Cortex of kidney (tissue), 1 donor: ENCODE measurements around the gene FIGLA.
"Not testable (repeated sequence)": the region's sequence is repeated elsewhere in the genome, so short reads cannot be mapped to it uniquely, and the experiment has no call there.

ENCODE experiments used
- DNase-seq: peaks from one replicate; lab custom pipeline; 2025; lab: John Stamatoyannopoulos, UW

FIGLA gene

DNA sequence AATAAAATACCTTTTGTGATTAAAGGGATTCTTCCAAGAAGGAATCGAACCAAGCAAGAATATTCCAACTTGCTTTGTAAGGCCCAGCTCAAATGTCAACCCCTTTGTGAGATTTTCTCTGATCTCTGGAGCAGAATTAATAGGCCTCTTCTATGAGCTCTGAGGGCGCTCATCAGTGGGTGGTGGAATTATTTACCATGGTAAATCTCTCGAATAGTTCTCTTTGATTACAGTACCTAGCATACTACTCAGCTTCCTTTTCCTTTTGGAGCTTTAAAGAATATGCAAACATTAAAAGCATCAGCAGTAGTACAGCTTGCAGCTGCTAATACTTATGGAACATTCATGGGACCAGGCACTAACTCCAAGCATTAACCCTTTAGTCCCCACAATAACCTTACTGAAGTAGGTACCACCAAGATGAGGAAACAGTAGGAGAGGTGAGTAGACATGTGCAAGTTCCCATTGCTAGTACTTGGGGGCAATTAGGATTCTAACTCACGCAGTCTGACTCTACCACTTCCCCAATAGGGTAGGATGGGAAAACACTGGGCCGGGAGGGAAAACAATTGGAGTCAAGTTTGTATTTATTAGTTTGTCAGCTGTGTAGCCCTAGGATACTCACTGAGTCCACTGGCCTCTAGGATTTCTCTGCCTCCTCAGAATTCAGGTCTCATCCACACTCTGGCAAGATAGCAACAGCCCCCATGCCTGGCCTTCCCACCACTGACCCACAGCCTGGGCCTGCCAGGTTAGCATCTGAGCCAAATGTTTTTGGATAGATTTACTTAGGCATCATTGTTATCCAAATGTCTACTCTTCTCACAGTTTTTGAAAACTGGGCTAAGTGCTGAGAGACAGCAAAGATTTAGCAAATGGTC, 44.1 kb downstream of the FIGLA start:
- DNase-seq = no peak

DNA sequence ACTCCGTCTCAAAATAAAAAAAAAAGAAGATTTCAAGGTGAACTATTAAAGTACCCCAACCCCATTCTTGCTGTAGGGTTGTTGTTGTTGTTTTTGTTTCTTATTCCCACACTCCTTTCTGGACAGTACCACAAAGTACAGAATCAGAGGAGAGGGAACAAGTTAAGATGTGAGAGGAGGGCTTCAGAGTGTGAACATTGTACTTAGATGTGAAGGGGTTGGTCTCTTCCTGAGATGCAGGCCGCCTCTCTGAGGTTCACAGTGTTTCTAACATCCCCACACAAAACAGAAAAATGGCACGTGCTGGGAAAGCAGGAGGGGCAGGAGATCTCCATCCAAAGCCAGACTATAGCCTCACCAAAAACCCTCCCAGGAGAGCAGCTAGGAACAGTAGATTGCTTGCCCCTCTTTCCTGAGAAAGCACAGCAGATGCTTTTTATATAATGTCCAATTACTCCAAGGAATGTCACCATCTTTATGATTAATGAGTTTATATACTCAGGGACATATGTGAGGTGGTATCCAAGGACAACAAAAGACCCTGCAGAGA, 45.1 kb downstream of the FIGLA start:
- no peak for DNase-seq

- DNase-seq = no peak
Measured at GRCh38 chr2:70744397-70744796, 46.0 kb downstream of the FIGLA start.

- no peak for DNase-seq
Measured at GRCh38 chr2:70743677-70744076, 46.8 kb downstream of the FIGLA start.

GRCh38 chr2:70743068-70743467, 47.4 kb downstream of the FIGLA start:
- no peak for DNase-seq

DNA sequence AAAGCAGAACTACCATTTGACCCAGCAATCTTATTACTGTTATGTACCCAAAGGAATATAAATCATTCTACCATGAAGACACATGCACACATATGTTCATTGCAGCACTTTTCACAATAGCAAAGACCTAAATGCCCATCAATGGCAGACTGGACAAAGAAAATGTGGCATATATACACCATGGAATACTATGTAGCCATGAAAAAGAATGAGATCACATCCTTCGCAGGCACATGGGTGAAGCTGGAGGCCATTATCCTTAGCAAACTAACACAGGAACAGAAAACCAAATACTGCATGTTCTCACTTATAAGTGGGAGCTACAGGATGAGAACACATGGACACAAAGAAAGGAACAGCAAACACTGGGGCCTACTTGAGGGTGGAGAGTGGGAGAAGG, 51.0 kb downstream of the FIGLA start:
- DNase-seq = not testable (repeated sequence)

DNA sequence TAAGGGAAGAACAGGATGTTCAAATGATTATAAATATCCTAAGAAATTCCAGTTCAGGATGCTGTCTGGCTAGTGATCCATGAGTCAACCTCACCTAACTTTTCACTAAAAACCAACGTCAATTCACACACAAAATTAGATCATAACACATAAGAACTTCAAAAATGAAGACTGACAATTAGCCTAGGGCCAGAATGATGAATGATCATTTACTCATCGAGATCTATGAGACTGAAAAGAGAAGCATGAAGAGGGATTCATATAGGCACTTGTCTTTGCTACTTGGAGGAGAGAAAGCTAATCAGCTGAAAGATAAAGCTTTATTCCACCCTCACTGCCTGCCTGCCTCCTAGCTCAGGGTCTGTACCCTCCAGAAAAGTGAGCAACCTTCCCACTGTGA, 52.3 kb downstream of the FIGLA start:
- no peak for DNase-seq

GRCh38 chr2:70735071-70735470, 55.4 kb downstream of the FIGLA start:
- DNase-seq = no peak

DNA sequence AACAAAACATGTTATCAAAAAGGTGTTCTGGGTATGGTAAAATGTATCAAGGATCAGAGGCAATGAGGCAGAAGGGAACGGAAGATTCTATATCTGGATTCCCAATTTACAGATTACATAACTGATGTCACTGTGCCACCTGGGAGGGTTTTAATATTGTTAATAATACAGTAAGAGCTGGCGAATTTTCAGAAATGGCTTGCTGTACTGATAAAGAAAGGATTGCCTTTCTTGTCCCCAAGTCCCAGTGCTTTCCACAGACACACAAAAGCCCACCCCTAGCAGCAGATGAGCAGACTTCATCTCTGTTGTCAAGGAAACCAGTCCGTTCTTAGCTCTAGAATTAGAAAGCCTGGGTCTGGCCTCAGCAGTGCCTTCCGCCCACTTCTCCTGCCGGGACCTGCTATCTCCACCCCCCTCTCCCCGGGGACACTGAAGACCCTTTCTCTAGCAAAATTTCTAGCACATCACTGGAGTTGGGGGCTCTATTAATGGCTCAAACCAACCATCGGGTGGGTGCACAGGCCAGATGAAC, 56.7 kb downstream of the FIGLA start:
- no peak for DNase-seq

GRCh38 chr2:70732766-70733645, 57.4 kb downstream of the FIGLA start:
- no peak for DNase-seq

DNA sequence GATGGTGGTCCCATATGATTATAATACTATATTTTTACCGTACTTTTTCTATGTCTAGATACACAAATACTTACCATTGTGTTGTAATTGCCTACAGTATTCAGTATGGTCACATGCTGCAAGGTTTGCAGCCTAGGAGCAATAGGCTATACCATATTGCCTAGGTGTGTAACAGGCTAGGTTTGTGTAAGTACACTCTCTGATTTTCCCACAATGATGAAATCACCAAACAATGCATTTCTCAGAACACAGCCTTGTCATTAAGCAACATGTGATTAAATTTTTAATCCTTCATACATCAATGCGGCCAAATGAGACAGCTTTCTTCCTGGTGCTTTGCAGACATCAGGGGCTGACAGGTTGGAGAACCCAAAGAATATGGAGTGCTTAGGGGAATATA, 59.7 kb downstream of the FIGLA start:
- DNase-seq = no peak

GRCh38 chr2:70729647-70730046, 60.8 kb downstream of the FIGLA start:
- DNase-seq = no peak

- DNase-seq = no peak
Measured at GRCh38 chr2:70728128-70728527, 62.3 kb downstream of the FIGLA start.
